Mammary epithelial cell (primary cell): Measurements from ENCODE around the gene TP63.

ENCODE experiments used
- CTCF ChIP-seq, 2 donors: IDR thresholded peaks in 1 of 2; conservative IDR thresholded peaks in 1 of 2; 2 replicates each; pipeline ENCODE4 v1.5.1; 2011 to 2012; ENCODE audit warnings: inconsistent platforms in 2 of 2, low read length in 2 of 2, mild to moderate bottlenecking in 2 of 2, control low read depth in 1 of 2, low read depth in 1 of 2; ENCODE audit not compliant: insufficient read depth in 1 of 2; ENCODE audit errors: extremely low read depth in 1 of 2
- EZH2 ChIP-seq: IDR thresholded peaks from 2 replicates; pipeline ENCODE4 v1.6.1; 2012; ENCODE audit warnings: low read length, inconsistent platforms, borderline replicate concordance

- TF ChIP-seq CTCF (conservative IDR thresholded peaks at IDR 0.05 in 1 of 2, IDR thresholded peaks at IDR 0.05 in 1 of 2; ENCODE audit: extremely low read depth in 1 of 2, insufficient read depth in 1 of 2, low read depth in 1 of 2, low read length in 2 of 2) (no peak), EZH2 (no peak)
Observed at GRCh38 chr3:189806171-189806951, 175.2 kb downstream of the TP63 start.
